ENCODE measurements around the gene MBTD1. TPM values are rescaled to one million over a fixed set of nuclear protein-coding genes. Genes with fewer than 3 reads are reported as not detected.

MBTD1 gene
- total and polyA plus RNA-seq, 9 of the 15 experiments (the other 6 are each of a cell fraction or from before 2014, with no cell fraction given) = 2.1 to 26.3 (median 13.3) TPM

GRCh38 chr17:51153210-51154072 lies 106.4 kb downstream of the MBTD1 start, which contains the start of gene NME1 (continued):
- peak; percentile 85 for TF ChIP-seq MGA (IDR thresholded peaks at IDR 0.05)
- TF ChIP-seq ZBTB2 (IDR thresholded peaks at IDR 0.05) = peak; percentile 83
- TF ChIP-seq RUNX1 (IDR thresholded peaks at IDR 0.05; ENCODE audit: low read depth) = peak; percentile 26; the same call in 1 of the 2 replicates
- peak; percentile 46 for TF ChIP-seq PRDM10 (IDR thresholded peaks at IDR 0.05; ENCODE audit: partially characterized antibody)
- TF ChIP-seq ZNF174 (CRISPR knock-in tag; IDR thresholded peaks at IDR 0.05) = no peak
- peak; percentile 70 to 100; a peak in 3 of 4 replicates for TF ChIP-seq TRIM24 (IDR thresholded peaks at IDR 0.05)
- no peak for TF ChIP-seq ZNF133 (CRISPR knock-in tag; IDR thresholded peaks at IDR 0.05)
- peak; percentile 98 for TF ChIP-seq SP1 (CRISPR knock-in tag; IDR thresholded peaks at IDR 0.05)
- peak; percentile 98 for TF ChIP-seq TAF1 (IDR thresholded peaks at IDR 0.05; ENCODE audit: control insufficient read depth, extremely low read depth, insufficient read depth, low read length, severe bottlenecking)
- TF ChIP-seq PYGO2 (tag; IDR thresholded peaks at IDR 0.05) = peak; percentile 61
